Karpas-422 (cell line): ENCODE data around the gene NLK. TPM values are rescaled to one million over a fixed set of nuclear protein-coding genes. Genes with fewer than 3 reads are reported as not detected.

Source experiments
- DNase-seq: peaks from one replicate; pipeline ENCODE4 v3.0.0-alpha.2; 2015
- H2AFZ ChIP-seq: fragments of 200-600 bp; sonication (generic); 2 replicates; pipeline ENCODE4 v1.6.1; 2014; ENCODE audit warnings: antibody characterized with exemption, low read length, mixed read lengths
- H3K27ac ChIP-seq: fragments of 200-600 bp; sonication (generic); 2 replicates; pipeline ENCODE4 v1.5.1; 2014; ENCODE audit warnings: mild to moderate bottlenecking, low read length, moderate library complexity
- H3K27me3 ChIP-seq: fragments of 200-600 bp; sonication (generic); 2 replicates; pipeline ENCODE4 v1.6.1; 2014; ENCODE audit warnings: low read length, mixed read lengths
- H3K36me3 ChIP-seq: fragments of 200-600 bp; sonication (generic); 2 replicates; pipeline ENCODE4 v1.6.1; 2014; ENCODE audit warnings: low read length, mixed read lengths; ENCODE audit not compliant: insufficient read depth
- H3K4me1 ChIP-seq: fragments of 200-600 bp; sonication (generic); 2 replicates; pipeline ENCODE4 v1.6.1; 2014; ENCODE audit warnings: mild to moderate bottlenecking, low read length, mixed read lengths
- H3K4me2 ChIP-seq: fragments of 200-600 bp; sonication (generic); 2 replicates; pipeline ENCODE4 v1.6.1; 2014; ENCODE audit warnings: low read length, low read depth, mild to moderate bottlenecking; ENCODE audit not compliant: poor library complexity, severe bottlenecking
- H3K4me3 ChIP-seq: fragments of 200-600 bp; sonication (generic); 2 replicates; pipeline ENCODE4 v1.5.1; 2014; ENCODE audit warnings: mild to moderate bottlenecking, antibody characterized with exemption, low read length, mixed read lengths
- H3K79me2 ChIP-seq: fragments of 200-600 bp; sonication (generic); 2 replicates; pipeline ENCODE4 v1.6.1; 2014; ENCODE audit warnings: mild to moderate bottlenecking, low read length, mixed read lengths
- H3K9ac ChIP-seq: fragments of 200-600 bp; sonication (generic); 2 replicates; pipeline ENCODE4 v1.6.0; 2014; ENCODE audit warnings: low read length
- H3K9me2 ChIP-seq: fragments of 200-600 bp; sonication (generic), shearing (Covaris generic); replicated peaks from 2 replicates; pipeline ENCODE4 v1.6.0; 2014; ENCODE audit warnings: mild to moderate bottlenecking, low read length, moderate library complexity; ENCODE audit not compliant: insufficient read depth
- H3K9me3 ChIP-seq: fragments of 300-700, 200-600 bp; sonication (generic); 2 replicates; pipeline ENCODE4 v1.6.1; 2014; ENCODE audit warnings: low read length, mixed read lengths
- H4K20me1 ChIP-seq: fragments of 200-600 bp; sonication (generic); 2 replicates; pipeline ENCODE4 v1.6.1; 2014; ENCODE audit warnings: mild to moderate bottlenecking, antibody characterized with exemption, low read length, low read depth; ENCODE audit not compliant: insufficient read depth
- total RNA-seq: library from RNA; depleted of rRNA; stranded (reverse); fragments of >200 nt; shearing (Covaris generic); gene quantifications from 2 replicates; pipeline ENCODE4 v1.2.3, GENCODE V29; 2014; ENCODE audit warnings: low replicate concordance

The NLK gene
- total RNA-seq, 1 experiment from 2014 or later = 60.0 TPM

DNA sequence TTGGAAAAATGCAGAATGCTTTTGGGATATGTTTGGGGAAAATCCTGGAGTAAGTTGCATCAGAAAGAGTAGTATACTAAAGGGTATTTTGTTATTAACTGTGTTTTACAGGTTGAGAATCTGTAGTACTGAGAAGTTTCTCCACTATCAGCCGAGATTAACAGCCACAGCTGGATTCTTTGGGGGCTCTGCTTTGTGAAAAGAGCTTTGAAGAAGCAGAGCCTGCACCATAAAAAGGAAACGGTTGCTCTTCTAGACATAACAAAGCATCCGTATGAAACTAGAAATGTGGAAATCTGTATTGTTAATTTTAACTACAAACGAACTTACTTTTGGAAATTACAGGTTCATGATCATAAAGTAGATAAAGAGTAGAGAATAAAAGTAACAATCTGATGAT lies 5.3 kb downstream of the NLK start:
- peak overlapping the region; percentile 71 for H3K4me2 ChIP-seq
- peak overlapping the region; percentile 85 for H3K27ac ChIP-seq
- peaks cover 79% of the 10 kb centered on the region for H3K4me1 ChIP-seq
- H4K20me1 ChIP-seq = peaks cover 19% of the 10 kb centered on the region; the same call in 1 of the 2 replicates
- peak overlapping the region; percentile 75 for H3K4me3 ChIP-seq
- no peak for DNase-seq
- no peaks in the 10 kb centered on the region for H3K9me2 ChIP-seq
- no peaks in the 10 kb centered on the region for H3K27me3 ChIP-seq
- peaks cover 99% of the 10 kb centered on the region for H3K79me2 ChIP-seq
- H3K9ac ChIP-seq = peak overlapping the region; percentile 88
- H3K36me3 ChIP-seq = peaks cover 32% of the 10 kb centered on the region
- H2AFZ ChIP-seq = no peak overlapping the region
- H3K9me3 ChIP-seq = no peaks in the 10 kb centered on the region

DNA sequence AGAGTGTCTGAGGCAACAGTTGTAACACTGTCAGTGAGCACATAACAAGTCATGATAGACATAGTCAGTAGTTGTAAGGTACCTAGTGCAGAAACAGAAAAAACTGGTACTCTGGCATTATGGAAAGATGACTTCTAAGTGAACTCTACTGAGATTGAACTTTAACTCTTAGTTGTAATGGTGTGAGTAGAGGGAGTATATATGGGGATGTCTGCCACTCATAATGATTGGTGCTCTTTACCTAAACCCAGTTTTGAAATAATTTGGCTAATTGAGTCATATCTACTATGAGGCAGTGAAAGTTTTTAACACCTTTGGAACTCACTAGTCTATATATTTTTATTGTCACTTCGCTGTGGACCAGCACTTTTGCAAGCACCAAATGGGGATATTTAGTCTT lies 6.6 kb downstream of the NLK start:
- H2AFZ ChIP-seq = no peak overlapping the region
- no peak for DNase-seq
- peaks cover 79% of the 10 kb centered on the region for H3K4me1 ChIP-seq
- peaks cover 32% of the 10 kb centered on the region for H3K36me3 ChIP-seq
- H4K20me1 ChIP-seq = peaks cover 19% of the 10 kb centered on the region; the same call in 1 of the 2 replicates
- H3K79me2 ChIP-seq = peaks cover 99% of the 10 kb centered on the region
- no peak overlapping the region for H3K4me3 ChIP-seq
- no peak overlapping the region for H3K9ac ChIP-seq
- H3K4me2 ChIP-seq = no peak overlapping the region
- peak overlapping the region; percentile 85 for H3K27ac ChIP-seq
- H3K27me3 ChIP-seq = no peaks in the 10 kb centered on the region
- no peaks in the 10 kb centered on the region for H3K9me3 ChIP-seq
- no peaks in the 10 kb centered on the region for H3K9me2 ChIP-seq

DNA sequence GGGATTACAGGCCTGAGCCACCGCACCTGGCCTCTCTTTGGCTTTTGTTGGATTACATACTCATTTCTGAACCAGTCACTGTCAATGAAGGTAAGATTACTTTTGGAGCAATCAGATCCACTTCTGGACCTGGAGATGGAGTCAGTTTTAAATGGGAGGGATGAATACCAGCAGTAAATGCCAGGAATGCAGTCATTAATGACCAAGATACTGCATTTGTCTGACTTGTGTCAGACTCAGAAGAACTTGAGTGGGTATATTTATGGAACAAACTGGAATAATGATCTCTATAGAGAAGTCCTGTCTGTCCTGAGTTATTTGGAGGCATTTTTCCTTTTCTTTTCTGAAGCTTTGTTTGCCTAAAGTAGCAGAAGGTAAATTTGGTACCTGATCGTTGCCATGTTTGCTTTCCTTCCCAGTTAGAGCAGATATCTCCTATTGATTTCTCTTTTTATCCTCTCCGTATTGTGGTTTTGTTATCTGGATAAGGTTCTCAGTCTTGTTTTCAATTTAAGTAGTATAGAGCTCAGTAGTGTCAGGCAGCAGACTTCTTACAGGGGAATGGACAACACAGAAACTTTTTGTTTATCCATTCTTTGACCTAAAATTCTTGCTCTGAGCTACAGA lies 10.7 kb downstream of the NLK start:
- Histone ChIP-seq H3K79me2 (peaks cover 98% of the 10 kb centered on the region), H3K9me2 (no peaks in the 10 kb centered on the region), H3K4me2 (peak overlapping the region; percentile 73), H3K9me3 (no peaks in the 10 kb centered on the region), H3K9ac (peak overlapping the region; percentile 42), H3K4me1 (peaks cover 77% of the 10 kb centered on the region), H3K4me3 (peak overlapping the region; percentile 39), H4K20me1 (no peaks in the 10 kb centered on the region), H3K36me3 (0 out of 2 replicates have a peak, but pooled peaks cover 8% of the 10 kb centered on the region), H3K27ac (peak overlapping the region; percentile 87), H3K27me3 (no peaks in the 10 kb centered on the region), H2AFZ (no peak overlapping the region)
- no peak for DNase-seq

DNA sequence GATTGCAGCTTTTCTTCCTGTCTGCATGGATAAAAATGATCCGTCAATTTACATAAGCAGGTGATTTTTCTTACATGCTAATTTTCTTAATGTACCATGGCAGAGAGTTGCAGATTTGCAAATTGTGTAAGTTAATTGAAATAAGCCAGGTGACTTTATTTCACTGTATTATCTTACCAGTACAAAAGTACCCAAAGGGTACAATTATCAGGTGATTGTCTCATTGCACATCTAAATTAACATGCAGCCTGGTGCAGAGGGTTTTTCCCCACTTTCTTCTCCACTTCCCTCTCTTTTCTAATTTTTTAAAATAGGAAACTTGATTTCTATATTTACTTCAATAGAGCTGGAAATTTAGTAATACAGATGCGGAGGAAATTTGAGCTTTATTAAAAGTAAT lies 11.2 kb downstream of the NLK start:
- Histone ChIP-seq H3K27ac (peak overlapping the region; percentile 87), H4K20me1 (no peaks in the 10 kb centered on the region), H3K9me3 (no peaks in the 10 kb centered on the region), H3K4me1 (peaks cover 77% of the 10 kb centered on the region), H3K4me2 (peak overlapping the region; percentile 73), H3K9me2 (no peaks in the 10 kb centered on the region), H3K79me2 (peaks cover 98% of the 10 kb centered on the region), H3K27me3 (no peaks in the 10 kb centered on the region), H3K9ac (peak overlapping the region; percentile 51), H3K36me3 (0 out of 2 replicates have a peak, but pooled peaks cover 10% of the 10 kb centered on the region), H3K4me3 (peak overlapping the region; percentile 39), H2AFZ (no peak overlapping the region)
- DNase-seq = peak; percentile 64

- no peaks in the 10 kb centered on the region for H3K27me3 ChIP-seq
- DNase-seq = no peak
- no peaks in the 10 kb centered on the region for H4K20me1 ChIP-seq
- peak overlapping the region; percentile 87 for H3K27ac ChIP-seq
- H3K9me3 ChIP-seq = no peaks in the 10 kb centered on the region
- 0 out of 2 replicates have a peak, but pooled peaks cover 3% of the 10 kb centered on the region for H3K36me3 ChIP-seq
- no peak overlapping the region for H3K4me3 ChIP-seq
- H2AFZ ChIP-seq = no peak overlapping the region
- H3K4me2 ChIP-seq = peak overlapping the region; percentile 73
- H3K79me2 ChIP-seq = peaks cover 98% of the 10 kb centered on the region
- H3K9ac ChIP-seq = no peak overlapping the region
- H3K4me1 ChIP-seq = peaks cover 85% of the 10 kb centered on the region
- H3K9me2 ChIP-seq = no peaks in the 10 kb centered on the region
Measured at GRCh38 chr17:28055546-28056275, 13.2 kb downstream of the NLK start.

- no peaks in the 10 kb centered on the region for H3K27me3 ChIP-seq
- peaks cover 98% of the 10 kb centered on the region for H3K79me2 ChIP-seq
- no peak for DNase-seq
- H3K36me3 ChIP-seq = 0 out of 2 replicates have a peak, but pooled peaks cover 3% of the 10 kb centered on the region
- H3K4me3 ChIP-seq = no peak overlapping the region
- H3K9me3 ChIP-seq = no peaks in the 10 kb centered on the region
- H3K9me2 ChIP-seq = no peaks in the 10 kb centered on the region
- no peak overlapping the region for H2AFZ ChIP-seq
- no peak overlapping the region for H3K9ac ChIP-seq
- H3K27ac ChIP-seq = peak overlapping the region; percentile 87
- no peaks in the 10 kb centered on the region for H4K20me1 ChIP-seq
- H3K4me2 ChIP-seq = no peak overlapping the region
- H3K4me1 ChIP-seq = peaks cover 90% of the 10 kb centered on the region
Measured at GRCh38 chr17:28056276-28056620, 13.8 kb downstream of the NLK start.

GRCh38 chr17:28057731-28058246 lies 15.3 kb downstream of the NLK start:
- no peak overlapping the region for H3K4me2 ChIP-seq
- H3K4me1 ChIP-seq = peaks cover 78% of the 10 kb centered on the region
- H3K36me3 ChIP-seq = 0 out of 2 replicates have a peak, but pooled peaks cover 3% of the 10 kb centered on the region
- no peaks in the 10 kb centered on the region for H3K9me3 ChIP-seq
- no peak overlapping the region for H3K9ac ChIP-seq
- no peak overlapping the region for H3K4me3 ChIP-seq
- no peak overlapping the region for H2AFZ ChIP-seq
- peak overlapping the region; percentile 56 for H3K27ac ChIP-seq
- peaks cover 96% of the 10 kb centered on the region for H3K79me2 ChIP-seq
- no peak for DNase-seq
- no peaks in the 10 kb centered on the region for H3K27me3 ChIP-seq
- no peaks in the 10 kb centered on the region for H4K20me1 ChIP-seq
- no peaks in the 10 kb centered on the region for H3K9me2 ChIP-seq

- Histone ChIP-seq H3K4me1 (peaks cover 66% of the 10 kb centered on the region), H3K4me2 (no peak overlapping the region), H3K36me3 (0 out of 2 replicates have a peak, but pooled peaks cover 3% of the 10 kb centered on the region), H3K27ac (peak overlapping the region; percentile 49), H2AFZ (no peak overlapping the region), H3K9ac (no peak overlapping the region), H3K4me3 (no peak overlapping the region), H3K9me3 (no peaks in the 10 kb centered on the region), H3K27me3 (no peaks in the 10 kb centered on the region), H4K20me1 (no peaks in the 10 kb centered on the region), H3K9me2 (no peaks in the 10 kb centered on the region), H3K79me2 (peaks cover 95% of the 10 kb centered on the region)
- DNase-seq = no peak
Measured at GRCh38 chr17:28059675-28060074, 17.2 kb downstream of the NLK start.
